ENCODE results near the gene SPESP1.

SPESP1 gene

GRCh38 chr15:68993276-68993675 lies 63.0 kb downstream of the SPESP1 start:
- no peak for DNase-seq

GRCh38 chr15:68994149-68994548 lies 63.8 kb downstream of the SPESP1 start:
- DNase-seq, result no peak

- DNase-seq, result no peak
These were observed 64.8 kb downstream of the SPESP1 start for GRCh38 chr15:68994981-68995761.
